HG03175 (cell line): ENCODE results near the gene PRPSAP2.
"Not testable (repeated sequence)": the region's sequence is repeated elsewhere in the genome, so short reads cannot be mapped to it uniquely, and the experiment has no call there.

Source experiments
- ATAC-seq: cut with Tn5 transposase; IDR thresholded peaks from one replicate; pipeline ENCODE4 v1.9.1; 2021; ENCODE audit warnings: mild to moderate bottlenecking, moderate library complexity; ENCODE audit not compliant: unreplicated experiment

The PRPSAP2 gene

GRCh38 chr17:18888766-18889290, 30.9 kb downstream of the PRPSAP2 start:
- ATAC-seq: no peak

- ATAC-seq: no peak
Observed at GRCh38 chr17:18889658-18890057, 31.7 kb downstream of the PRPSAP2 start.

DNA sequence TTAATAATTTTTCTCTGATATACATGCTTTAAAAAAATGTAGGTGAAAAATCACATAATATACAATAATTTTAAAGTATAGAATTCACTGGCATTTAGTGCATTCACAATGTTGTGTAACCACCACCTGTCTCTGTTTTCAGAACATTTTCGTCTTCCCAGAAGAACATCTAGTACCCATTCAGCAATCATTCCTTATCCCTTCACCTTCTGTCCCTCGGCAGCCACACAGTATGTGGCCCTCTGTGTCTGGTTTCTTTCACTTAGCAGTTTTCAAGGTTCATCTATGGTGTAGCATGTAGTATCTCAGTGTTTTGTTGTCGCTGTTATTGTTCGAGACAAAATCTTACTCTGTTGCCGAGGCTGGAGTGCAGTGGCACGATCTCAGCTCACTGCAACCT, 33.6 kb downstream of the PRPSAP2 start:
- ATAC-seq: no peak

GRCh38 chr17:18896146-18896545, 38.2 kb downstream of the PRPSAP2 start:
- no peak for ATAC-seq

GRCh38 chr17:18896947-18897346, 39.0 kb downstream of the PRPSAP2 start:
- ATAC-seq: no peak

GRCh38 chr17:18904482-18904881, 46.6 kb downstream of the PRPSAP2 start:
- no peak for ATAC-seq

- ATAC-seq: no peak
Observed at GRCh38 chr17:18905226-18905625, 47.3 kb downstream of the PRPSAP2 start.

- no peak for ATAC-seq
Observed at GRCh38 chr17:18910326-18910725, 52.4 kb downstream of the PRPSAP2 start.

GRCh38 chr17:18910881-18911280, 53.0 kb downstream of the PRPSAP2 start:
- ATAC-seq: no peak

DNA sequence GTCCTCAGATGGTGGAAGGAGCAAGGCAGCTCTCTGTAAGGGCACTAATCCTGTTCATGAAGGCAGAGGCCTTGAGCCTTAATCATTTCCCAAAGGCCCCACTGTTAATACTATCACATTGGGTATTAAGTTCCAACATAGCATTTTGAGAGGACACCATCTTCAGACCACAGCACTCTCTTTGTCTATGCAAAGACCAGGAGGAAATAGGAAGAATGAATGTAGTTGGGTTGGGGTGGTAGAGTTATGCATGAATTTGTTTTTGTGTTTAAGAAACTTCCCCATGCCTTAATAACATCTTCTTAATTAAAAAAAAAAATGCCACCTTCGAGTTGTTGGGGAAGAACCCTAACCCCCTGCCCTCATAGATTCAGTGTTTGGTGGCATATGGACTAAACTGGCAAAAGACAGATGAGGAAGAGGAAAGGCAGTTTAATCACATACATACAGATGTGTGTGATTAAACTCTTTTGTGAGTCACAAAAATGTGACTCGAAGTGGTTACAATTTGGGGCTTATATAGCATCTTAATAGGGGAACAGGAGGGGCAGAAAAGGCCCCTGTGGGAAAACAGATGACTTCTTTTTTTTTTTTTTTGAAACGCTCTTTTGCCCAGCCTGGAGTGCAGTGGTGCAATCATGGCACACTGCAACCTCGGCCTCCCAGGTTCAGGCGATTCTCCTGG, 59.0 kb downstream of the PRPSAP2 start:
- no peak for ATAC-seq

- no peak for ATAC-seq
Observed at GRCh38 chr17:18917506-18918032, 59.6 kb downstream of the PRPSAP2 start.

- no peak for ATAC-seq
Observed at GRCh38 chr17:18919963-18920362, 62.0 kb downstream of the PRPSAP2 start.

DNA sequence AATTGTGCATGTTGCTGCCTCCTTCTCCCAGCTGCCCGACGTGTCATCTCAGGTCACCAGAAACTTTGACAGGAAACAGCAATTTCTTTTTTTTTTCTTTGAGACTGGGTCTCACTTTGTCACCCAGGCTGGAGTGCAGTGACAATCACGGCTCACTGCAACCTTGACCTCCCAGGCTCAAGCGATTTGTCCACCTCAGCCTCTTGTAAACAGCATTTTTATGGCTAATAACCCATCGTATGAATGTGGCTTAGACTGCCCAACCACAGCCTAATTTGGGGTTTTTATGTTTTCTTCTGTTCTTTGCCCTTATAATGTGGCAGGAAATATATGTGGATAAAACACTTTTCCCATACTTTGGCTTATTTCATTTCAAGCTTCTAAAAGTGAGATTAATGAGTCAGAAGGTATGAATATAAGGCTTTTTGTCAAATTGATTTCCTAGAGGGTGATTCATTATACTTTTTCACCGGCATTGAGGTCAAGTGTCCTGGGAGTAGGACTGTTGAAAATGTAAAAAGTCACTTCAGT, 63.0 kb downstream of the PRPSAP2 start:
- peak; percentile 39 for ATAC-seq

- no peak for ATAC-seq
Observed at GRCh38 chr17:18921485-18921884, 63.6 kb downstream of the PRPSAP2 start.

GRCh38 chr17:18921912-18922451, 64.1 kb downstream of the PRPSAP2 start:
- peak; percentile 76 for ATAC-seq

DNA sequence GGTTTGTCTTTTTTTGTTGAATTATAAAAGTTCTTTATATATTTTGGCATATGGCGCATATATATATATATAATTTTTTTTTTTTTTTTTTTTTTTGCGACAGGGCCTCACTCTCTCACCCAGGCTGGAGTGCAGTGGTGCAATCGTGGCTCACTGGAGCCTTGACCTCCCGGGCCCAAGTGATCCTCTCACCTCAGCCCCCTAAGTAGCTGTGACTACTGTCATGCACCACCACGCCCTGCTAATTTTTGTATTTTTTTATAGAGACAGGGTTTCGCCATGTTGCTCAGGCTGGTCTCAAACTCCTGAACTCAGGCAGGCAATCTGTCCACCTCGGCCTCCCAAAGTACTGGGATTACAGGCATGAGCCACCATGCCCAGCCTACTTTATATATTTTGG, 64.7 kb downstream of the PRPSAP2 start:
- ATAC-seq: not testable (repeated sequence)

GRCh38 chr17:18925187-18925586, 67.3 kb downstream of the PRPSAP2 start:
- no peak for ATAC-seq

DNA sequence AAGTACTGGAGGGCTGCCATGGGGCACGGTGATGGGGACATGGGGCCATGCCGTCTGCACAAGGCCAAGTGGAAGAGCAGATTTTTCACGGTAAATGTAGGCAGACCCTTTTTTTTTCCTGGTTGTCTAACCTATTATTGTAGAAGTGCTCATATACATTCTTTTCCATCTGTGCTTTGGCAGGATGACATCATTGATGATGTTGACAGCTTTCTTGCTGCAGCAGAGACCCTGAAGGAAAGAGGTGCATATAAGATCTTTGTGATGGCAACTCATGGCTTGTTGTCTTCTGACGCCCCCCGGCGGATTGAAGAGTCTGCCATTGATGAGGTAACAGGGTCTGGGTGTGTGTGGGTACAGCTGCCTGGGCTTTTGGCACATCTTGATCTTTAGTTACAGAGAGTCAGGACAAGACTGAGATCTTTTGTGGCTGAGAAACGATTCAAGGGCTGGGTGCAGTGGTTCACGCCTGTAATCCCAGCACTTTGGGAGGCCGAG, 70.7 kb downstream of the PRPSAP2 start:
- no peak for ATAC-seq

DNA sequence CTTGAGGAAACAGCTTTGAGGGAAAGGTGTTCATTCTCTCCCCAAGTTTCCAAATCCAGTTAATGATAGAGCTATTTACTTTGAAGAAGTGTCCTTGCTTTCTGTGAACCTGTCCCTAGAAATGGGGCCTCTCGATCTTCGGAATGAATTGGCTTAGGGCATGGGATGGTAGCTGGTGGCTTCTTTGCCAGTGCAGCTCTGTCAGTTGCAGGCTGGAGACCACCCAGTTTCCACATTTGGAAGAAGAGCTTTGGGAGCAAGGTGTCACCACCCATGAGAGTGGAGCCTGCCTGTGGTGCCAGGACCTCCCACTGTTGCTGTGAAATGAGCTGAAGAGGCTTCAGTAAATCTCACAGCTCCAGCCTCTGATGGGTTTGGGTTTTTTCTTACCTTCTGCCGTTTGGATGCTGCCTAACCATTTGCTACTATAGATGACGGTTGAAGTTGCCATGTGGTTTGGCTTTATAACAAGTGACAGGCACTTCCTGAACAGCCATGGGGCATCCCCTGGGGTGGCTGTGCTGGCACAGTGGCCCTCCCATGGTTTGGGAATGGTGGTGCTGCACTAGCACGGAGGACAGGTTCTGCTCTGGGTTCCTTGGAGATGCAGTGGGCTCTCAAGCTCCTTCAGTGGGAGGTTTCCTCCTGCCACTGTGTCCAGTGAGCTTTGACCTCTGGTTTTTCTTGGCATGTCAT, 74.6 kb downstream of the PRPSAP2 start:
- no peak for ATAC-seq

- ATAC-seq: no peak
Observed at GRCh38 chr17:18933102-18934058, 75.4 kb downstream of the PRPSAP2 start.
